Measurements from ENCODE around the gene CEP295NL.
A peak's percentile ranks its signal among the peaks of the same experiment; 100 is the strongest.

The CEP295NL gene

DNA sequence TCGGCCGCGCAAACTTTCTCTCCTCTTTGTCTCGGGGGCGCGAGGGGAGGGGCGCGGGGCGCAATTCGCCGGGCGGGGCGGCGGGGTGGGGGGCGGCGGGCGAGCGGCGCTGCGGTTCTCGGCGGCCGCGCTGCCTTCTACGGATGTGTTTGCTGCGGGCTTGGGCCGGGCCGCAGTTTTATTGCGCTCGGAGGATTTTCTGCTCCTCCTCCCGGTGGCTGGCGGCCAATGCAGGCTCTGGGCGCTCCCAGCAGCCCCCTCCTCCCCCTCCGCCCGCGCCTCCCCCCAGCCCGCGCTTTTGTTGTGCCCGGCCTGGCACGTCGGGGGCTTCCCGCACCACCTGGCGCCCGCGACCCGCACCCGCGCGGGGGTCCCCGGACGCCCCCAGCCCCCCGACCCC lies 22.2 kb upstream of the CEP295NL start, which contains the start of gene TIMP2:
TSS of gene TIMP2 (minus strand) at position 154 of the 400 bp plus-strand sequence. CDS start 299 bp downstream, outside the sequence.
- FAIRE-seq (no peak), DNase-seq (ENCODE audit: insufficient read length) (no peak)
- TF ChIP-seq TAF1 (IDR thresholded peaks at IDR 0.05; ENCODE audit: borderline replicate concordance, low read depth, low read length) (no peak), POLR2A (IDR thresholded peaks at IDR 0.05; ENCODE audit: low read depth, low read length) (no peak), POLR2AphosphoS5 (IDR thresholded peaks at IDR 0.05; ENCODE audit: low read depth, low read length) (no peak)

DNA sequence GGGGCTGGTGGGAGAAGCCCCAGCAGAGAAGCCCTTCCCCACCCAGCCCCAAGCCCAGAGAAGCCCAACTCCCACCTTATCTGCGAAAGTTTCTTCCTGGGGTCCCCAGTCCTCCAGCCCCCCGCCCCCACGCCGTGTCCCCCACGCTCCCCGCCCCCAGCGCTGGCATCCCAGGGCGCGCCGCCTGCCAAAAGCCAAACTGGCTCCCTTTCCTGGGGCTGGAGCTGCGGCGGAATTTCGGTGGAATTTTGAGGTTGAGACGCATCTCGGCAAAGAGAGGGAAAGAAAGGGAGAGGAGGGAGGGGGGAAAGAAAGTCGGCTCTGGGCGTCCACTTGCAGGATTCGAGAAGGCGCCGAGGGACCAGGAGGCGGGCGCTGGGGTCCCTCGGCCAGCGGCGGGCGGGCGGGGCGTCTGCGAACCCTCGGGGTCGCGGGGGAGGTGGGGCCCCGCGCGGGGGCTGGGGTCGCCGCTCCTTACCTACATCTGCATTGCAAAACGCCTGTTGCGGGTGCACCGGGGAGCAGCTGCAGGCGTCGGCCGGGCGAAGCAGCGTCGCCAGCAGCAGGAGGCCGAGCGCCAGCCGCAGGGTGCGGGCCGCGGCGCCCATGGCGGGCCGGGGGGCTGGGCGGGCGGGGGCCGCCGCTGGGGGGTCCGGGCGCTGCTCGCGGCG lies 21.6 kb upstream of the CEP295NL start:
- FAIRE-seq: no peak
- TF ChIP-seq TAF1 (IDR thresholded peaks at IDR 0.05; ENCODE audit: borderline replicate concordance, low read depth, low read length): no peak
- TF ChIP-seq POLR2AphosphoS5 (IDR thresholded peaks at IDR 0.05; ENCODE audit: low read depth, low read length): no peak
- no peak for TF ChIP-seq POLR2A (IDR thresholded peaks at IDR 0.05; ENCODE audit: low read depth, low read length)

DNA sequence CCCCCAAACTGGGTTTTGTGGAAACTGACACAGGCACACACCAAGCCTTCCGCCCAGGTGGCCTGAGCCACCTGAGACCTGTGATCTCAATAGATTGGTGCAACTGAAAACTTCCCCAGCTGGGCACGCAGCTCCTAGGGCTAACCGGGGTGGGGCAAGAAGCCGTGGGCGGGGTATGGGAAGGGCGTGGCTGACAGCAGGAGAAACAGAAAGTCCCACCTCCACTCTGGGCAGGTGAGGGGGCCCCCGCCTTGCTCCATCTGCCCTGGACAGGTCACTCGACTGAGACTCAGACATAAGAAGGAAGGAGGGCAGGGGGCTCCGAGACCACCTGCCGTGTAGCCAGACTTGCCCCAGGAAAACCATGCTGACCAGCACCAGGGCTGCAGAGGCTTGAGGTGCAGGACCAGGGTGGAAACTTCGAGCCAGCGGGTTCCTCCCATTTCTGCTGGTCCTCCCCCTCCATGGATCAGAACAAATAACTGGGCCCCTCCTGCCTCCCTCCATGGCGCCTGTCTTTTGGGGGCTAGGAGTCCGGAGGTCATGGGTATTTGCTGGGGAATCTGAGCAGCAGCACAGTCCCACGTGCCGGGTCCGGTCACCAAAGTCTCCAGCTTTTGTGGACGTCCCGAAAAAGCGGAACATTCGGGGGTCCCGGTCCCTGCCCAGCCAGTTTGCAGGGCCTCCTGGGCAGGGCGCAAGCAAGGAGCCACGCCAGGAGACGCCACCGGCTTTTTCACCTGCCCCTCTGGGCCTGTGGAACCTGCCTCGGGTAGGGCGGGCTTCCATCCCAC lies 20.9 kb upstream of the CEP295NL start:
- FAIRE-seq: no peak
- peak; percentile 68 for DNase-seq (ENCODE audit: insufficient read length)
- TF ChIP-seq POLR2A (IDR thresholded peaks at IDR 0.05; ENCODE audit: low read depth, low read length): no peak
- TF ChIP-seq POLR2AphosphoS5 (IDR thresholded peaks at IDR 0.05; ENCODE audit: low read depth, low read length): no peak
- TF ChIP-seq TAF1 (IDR thresholded peaks at IDR 0.05; ENCODE audit: borderline replicate concordance, low read depth, low read length): no peak

More for the DNA sequence above, 21.6 kb upstream of the CEP295NL start:
- no peak for DNase-seq (ENCODE audit: insufficient read length)

DNA sequence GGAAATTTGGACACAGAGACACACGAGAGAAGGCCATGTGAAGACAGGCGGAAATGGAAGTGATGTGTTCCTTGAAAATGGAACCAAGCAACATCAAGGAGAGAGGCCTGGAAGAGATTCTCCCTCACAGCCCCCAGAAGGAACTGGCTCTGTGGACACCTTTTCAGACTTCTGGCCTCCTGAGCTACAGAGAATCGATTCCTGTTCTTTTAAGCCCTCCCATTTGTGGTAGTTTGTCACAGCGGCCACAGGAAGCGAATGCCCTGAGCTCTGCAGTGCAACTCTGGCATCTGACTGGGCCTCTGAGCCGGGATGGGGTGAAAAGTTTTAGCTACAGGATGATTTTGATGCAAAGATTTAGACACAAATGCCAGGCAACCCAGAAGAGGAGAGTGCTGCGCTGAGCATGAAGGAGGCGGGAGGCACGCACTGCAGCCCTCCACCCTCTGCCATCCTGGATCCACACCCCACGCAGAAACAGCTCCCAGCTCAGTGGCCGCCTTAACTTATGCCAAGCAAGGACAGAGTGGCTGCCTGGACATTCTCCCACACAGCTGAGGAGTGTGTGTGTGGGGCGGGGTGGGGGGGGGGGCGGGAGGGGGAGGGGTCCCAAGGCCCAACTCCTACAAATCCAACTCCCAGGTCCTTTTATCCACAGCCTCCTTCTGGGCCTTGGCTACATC lies 20.0 kb upstream of the CEP295NL start:
- DNase-seq (ENCODE audit: insufficient read length): no peak
- FAIRE-seq: no peak
- TF ChIP-seq TAF1 (IDR thresholded peaks at IDR 0.05; ENCODE audit: borderline replicate concordance, low read depth, low read length) (no peak), POLR2A (IDR thresholded peaks at IDR 0.05; ENCODE audit: low read depth, low read length) (no peak), POLR2AphosphoS5 (IDR thresholded peaks at IDR 0.05; ENCODE audit: low read depth, low read length) (no peak)

DNA sequence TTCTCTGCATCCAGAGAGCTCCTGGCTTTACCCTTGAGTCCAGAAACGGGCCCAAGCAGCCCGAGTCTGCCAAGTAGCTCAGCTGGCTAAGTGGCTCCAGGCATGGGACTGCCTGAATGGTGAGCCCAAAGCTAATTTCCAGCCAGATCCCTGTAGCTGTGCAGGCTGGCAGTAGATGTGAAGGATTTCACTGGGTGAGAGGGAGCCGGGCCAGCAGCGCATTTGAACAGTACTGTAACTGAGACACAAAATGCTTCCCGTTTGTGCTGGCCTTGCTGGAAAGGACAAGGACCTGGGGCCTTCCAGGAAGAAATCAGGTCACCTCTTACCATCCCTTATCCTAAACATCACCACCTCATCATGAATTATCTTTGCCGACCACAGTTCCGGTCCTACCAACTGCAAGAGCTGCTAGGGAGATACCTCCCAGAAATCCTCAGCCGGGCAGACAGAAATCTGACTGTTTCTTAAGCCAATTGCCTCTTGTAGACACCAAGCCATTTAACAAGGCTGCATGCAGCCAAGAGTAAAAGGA lies 18.5 kb upstream of the CEP295NL start:
- no peak for FAIRE-seq

DNA sequence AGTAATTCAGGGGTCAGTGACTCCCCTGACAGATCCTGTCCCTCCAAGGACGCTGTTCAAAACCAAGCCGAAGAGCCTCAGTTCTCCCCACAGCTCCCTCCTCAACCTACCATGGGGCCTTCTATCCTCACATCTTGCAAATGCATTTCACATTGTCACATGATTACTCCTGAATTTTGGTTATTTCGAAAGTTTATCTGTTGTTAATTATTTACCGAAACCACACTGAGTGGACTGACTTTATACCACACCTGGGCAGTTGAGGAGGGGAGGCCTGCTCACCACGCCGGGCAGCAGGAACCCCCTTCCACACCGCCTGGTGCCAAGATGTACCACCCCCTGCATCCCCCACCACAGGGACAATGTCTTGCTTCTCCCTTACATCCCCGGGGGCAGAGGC lies 17.5 kb upstream of the CEP295NL start:
- DNase-seq (ENCODE audit: insufficient read length) (no peak), FAIRE-seq (no peak)
- TF ChIP-seq POLR2A (IDR thresholded peaks at IDR 0.05; ENCODE audit: low read depth, low read length) (no peak), POLR2AphosphoS5 (IDR thresholded peaks at IDR 0.05; ENCODE audit: low read depth, low read length) (no peak), TAF1 (IDR thresholded peaks at IDR 0.05; ENCODE audit: borderline replicate concordance, low read depth, low read length) (no peak)

More for the DNA sequence above, 18.5 kb upstream of the CEP295NL start:
- no peak for DNase-seq (ENCODE audit: insufficient read length)
- TF ChIP-seq POLR2AphosphoS5 (IDR thresholded peaks at IDR 0.05; ENCODE audit: low read depth, low read length): no peak
- TF ChIP-seq TAF1 (IDR thresholded peaks at IDR 0.05; ENCODE audit: borderline replicate concordance, low read depth, low read length): no peak
- TF ChIP-seq POLR2A (IDR thresholded peaks at IDR 0.05; ENCODE audit: low read depth, low read length): no peak

DNA sequence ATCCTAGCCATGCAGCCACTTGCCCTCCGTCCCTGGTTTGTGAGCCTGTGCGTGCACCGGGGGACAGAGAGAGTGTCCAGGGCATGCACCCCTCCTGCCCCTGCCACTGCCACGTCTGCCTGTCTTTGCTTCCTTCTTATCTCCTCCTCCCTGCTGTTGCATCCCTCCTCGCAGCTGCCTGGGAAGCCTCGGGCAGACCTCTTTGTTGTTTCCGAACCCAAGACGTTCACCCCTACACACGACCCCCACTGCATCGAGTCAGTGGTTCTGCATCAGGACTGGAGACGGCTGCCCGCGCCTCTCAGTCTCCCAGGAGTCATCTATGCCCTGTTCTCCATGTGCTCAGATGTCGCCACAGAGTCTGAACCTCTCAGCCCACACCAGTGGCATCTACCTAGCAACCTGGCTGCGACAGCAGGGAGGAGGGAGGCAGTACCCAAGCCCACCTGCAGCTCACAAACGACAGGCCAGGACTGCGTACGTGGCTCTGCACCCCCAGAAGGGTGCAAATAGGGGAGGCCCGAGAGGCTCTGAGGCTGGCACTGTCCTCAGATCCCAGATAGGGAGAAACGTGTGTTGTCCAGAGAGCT lies 17.0 kb upstream of the CEP295NL start:
- TF ChIP-seq POLR2AphosphoS5 (IDR thresholded peaks at IDR 0.05; ENCODE audit: low read depth, low read length): no peak
- TF ChIP-seq TAF1 (IDR thresholded peaks at IDR 0.05; ENCODE audit: borderline replicate concordance, low read depth, low read length): no peak
- TF ChIP-seq POLR2A (IDR thresholded peaks at IDR 0.05; ENCODE audit: low read depth, low read length): no peak
- no peak for DNase-seq (ENCODE audit: insufficient read length)
- FAIRE-seq: no peak

DNA sequence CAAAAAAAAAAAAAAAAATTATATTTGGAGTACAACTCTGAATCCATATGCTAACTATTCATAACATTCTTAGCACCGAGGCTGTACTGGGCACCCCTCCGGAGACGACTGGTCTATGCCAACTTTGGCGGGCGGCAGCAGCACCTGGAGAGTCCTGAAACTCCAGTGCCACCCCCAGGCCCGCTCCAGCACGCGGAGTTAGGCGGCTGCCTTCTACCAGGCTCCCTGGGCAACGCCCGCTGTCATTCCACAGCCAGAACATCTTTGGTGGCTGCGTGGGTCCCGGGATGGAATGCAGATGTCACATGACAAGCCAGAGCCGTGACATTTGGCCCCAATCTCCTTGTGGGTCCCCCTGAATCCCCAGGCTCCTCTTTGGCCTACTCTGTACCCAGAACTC lies 16.0 kb upstream of the CEP295NL start:
- DNase-seq (ENCODE audit: insufficient read length) (no peak), FAIRE-seq (no peak)
- TF ChIP-seq POLR2AphosphoS5 (IDR thresholded peaks at IDR 0.05; ENCODE audit: low read depth, low read length): no peak
- TF ChIP-seq TAF1 (IDR thresholded peaks at IDR 0.05; ENCODE audit: borderline replicate concordance, low read depth, low read length): no peak
- TF ChIP-seq POLR2A (IDR thresholded peaks at IDR 0.05; ENCODE audit: low read depth, low read length): no peak

DNA sequence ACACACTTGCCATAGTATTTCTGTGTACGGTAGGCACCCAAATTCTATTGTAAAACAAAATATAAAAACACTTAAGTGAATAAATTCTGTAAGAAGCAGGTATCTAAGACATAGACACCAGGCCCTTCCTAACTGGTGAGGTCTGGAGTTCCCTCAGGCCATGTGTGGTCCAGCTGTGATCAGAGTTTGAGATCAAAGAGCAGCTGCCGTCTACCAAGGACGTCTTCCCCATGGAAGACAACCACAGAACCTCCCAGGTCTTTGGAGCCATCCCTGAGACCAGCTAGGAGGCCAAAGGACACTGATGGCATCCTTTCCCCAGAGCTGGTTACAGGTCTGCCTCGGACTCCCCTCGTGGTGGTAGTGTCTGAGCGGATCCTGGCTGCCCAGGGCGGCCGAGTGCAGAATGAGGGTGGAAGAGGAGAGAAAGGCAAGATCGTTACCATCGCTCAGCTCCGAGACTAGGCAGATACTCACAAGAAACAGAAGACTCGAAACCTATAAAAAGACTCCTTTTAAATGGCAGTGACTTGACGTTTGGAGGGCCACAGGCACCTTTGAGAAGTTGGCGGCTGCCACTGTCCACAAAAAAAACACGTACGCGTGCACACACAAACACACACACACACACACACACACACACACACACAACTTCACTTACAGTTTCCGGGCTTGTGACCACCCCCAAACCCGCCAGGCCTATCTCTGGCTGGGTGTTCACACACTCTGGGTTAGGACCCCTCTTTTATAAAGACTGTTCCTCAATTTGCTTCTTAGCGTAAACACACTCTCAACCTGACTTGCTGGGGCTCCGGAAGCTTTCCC lies 14.7 kb upstream of the CEP295NL start:
- FAIRE-seq (no peak), DNase-seq (ENCODE audit: insufficient read length) (no peak)
- TF ChIP-seq POLR2A (IDR thresholded peaks at IDR 0.05; ENCODE audit: low read depth, low read length): no peak
- no peak for TF ChIP-seq TAF1 (IDR thresholded peaks at IDR 0.05; ENCODE audit: borderline replicate concordance, low read depth, low read length)

DNA sequence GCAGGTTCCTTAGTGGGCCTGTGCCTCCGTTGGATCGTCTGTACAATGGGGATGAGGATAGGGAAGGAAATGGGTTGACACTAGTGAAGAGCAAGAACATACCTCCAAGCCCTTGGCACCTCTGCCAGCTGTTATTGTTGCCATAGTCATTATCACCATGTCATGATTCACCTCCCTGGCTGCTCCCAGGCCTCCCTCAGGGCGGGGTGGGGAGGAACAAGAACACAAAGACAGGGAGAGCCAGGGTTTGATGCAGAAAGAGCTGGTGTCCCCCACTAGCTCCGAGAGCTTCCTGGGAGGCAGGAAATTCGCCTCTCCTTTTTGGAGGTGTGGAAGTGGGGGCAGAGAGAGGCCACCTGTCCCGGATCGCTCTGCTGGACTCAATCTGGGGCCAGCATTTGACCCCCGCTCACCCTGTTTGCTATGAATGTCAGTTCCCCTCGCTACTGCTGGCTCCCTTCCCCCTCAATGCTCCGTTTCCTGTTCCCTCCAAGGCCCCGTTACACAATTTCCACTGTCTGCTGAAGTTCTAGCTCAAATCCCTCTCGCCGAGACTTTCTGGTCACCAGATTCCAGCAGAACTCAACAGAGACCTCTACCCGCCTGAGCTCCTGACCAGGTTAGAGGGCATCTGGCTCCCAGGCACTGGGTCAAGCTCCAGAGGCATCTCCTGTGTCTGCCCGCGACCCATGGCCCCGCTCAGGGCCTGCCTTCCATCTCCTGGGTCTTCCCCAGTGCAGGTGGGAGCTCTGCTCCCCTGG lies 13.1 kb upstream of the CEP295NL start:
- FAIRE-seq (no peak), DNase-seq (ENCODE audit: insufficient read length) (no peak)
- TF ChIP-seq POLR2AphosphoS5 (IDR thresholded peaks at IDR 0.05; ENCODE audit: low read depth, low read length): no peak
